Measurements from ENCODE around the gene MAN2A1. TPM values are rescaled to one million over a fixed set of nuclear protein-coding genes. Genes with fewer than 3 reads are reported as not detected.

The MAN2A1 gene
- total RNA-seq, 1 donor from 2014 or later: 83.6 TPM

DNA sequence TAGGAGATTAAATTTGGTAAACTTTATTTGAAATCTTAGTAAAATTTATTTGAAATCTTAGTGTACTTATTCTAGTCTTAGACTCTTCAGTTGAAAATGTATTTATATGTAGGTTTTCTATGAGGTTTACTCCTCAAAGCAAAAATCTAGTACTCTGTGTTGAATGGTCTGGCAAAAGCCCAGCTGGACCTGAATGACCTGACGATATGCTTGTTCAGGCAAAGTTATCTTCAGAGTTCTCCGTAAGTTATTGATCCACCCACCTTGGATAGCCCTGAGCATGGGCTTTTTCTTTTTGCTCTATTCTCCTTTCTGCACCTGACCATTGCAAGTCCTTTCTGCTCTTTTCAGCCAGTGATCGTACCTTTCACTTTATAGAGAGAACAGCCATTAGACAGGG is 158.4 kb downstream of the MAN2A1 start:
- Mint-ChIP-seq H3K36me3 (ENCODE audit: low read depth, unreplicated experiment) (peaks cover 22% of the 10 kb centered on the region), H3K4me3 (ENCODE audit: unreplicated experiment) (no peak overlapping the region)
- TF ChIP-seq, protein P1, sequence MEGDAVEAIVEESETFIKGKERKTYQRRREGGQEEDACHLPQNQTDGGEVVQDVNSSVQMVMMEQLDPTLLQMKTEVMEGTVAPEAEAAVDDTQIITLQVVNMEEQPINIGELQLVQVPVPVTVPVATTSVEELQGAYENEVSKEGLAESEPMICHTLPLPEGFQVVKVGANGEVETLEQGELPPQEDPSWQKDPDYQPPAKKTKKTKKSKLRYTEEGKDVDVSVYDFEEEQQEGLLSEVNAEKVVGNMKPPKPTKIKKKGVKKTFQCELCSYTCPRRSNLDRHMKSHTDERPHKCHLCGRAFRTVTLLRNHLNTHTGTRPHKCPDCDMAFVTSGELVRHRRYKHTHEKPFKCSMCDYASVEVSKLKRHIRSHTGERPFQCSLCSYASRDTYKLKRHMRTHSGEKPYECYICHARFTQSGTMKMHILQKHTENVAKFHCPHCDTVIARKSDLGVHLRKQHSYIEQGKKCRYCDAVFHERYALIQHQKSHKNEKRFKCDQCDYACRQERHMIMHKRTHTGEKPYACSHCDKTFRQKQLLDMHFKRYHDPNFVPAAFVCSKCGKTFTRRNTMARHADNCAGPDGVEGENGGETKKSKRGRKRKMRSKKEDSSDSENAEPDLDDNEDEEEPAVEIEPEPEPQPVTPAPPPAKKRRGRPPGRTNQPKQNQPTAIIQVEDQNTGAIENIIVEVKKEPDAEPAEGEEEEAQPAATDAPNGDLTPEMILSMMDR (IDR thresholded peaks at IDR 0.05; ENCODE audit: unreplicated experiment): no peak

GRCh38 chr5:109849478-109850088 is 159.9 kb downstream of the MAN2A1 start:
- TF ChIP-seq, protein P1 (IDR thresholded peaks at IDR 0.05; ENCODE audit: unreplicated experiment): no peak
- H3K36me3 Mint-ChIP-seq (ENCODE audit: low read depth, unreplicated experiment): peaks cover 18% of the 10 kb centered on the region
- H3K4me1 Mint-ChIP-seq (ENCODE audit: unreplicated experiment): no peaks in the 10 kb centered on the region
- H3K27me3 Mint-ChIP-seq (ENCODE audit: unreplicated experiment): peaks cover 3% of the 10 kb centered on the region
- H3K4me3 Mint-ChIP-seq (ENCODE audit: unreplicated experiment): no peak overlapping the region
- H3K27ac Mint-ChIP-seq (ENCODE audit: unreplicated experiment): no peak overlapping the region
- no peaks in the 10 kb centered on the region for H3K9me3 Mint-ChIP-seq (ENCODE audit: unreplicated experiment)
- DNase-seq (ENCODE audit: low spot score): no peak

More for the DNA sequence above, 158.4 kb downstream of the MAN2A1 start:
- no peak for DNase-seq (ENCODE audit: low spot score)
- no peak overlapping the region for H3K27ac Mint-ChIP-seq (ENCODE audit: unreplicated experiment)
- no peaks in the 10 kb centered on the region for H3K4me1 Mint-ChIP-seq (ENCODE audit: unreplicated experiment)
- H3K9me3 Mint-ChIP-seq (ENCODE audit: unreplicated experiment): no peaks in the 10 kb centered on the region
- peaks cover 3% of the 10 kb centered on the region for H3K27me3 Mint-ChIP-seq (ENCODE audit: unreplicated experiment)

GRCh38 chr5:109852371-109853155 is 162.8 kb downstream of the MAN2A1 start:
- no peaks in the 10 kb centered on the region for H3K9me3 Mint-ChIP-seq (ENCODE audit: unreplicated experiment)
- no peak for DNase-seq (ENCODE audit: low spot score)
- peaks cover under 1% of the 10 kb centered on the region for H3K4me1 Mint-ChIP-seq (ENCODE audit: unreplicated experiment)
- H3K4me3 Mint-ChIP-seq (ENCODE audit: unreplicated experiment): no peak overlapping the region
- no peak overlapping the region for H3K27ac Mint-ChIP-seq (ENCODE audit: unreplicated experiment)
- H3K27me3 Mint-ChIP-seq (ENCODE audit: unreplicated experiment): peaks cover 3% of the 10 kb centered on the region
- TF ChIP-seq, protein P1 (IDR thresholded peaks at IDR 0.05; ENCODE audit: unreplicated experiment): no peak
- H3K36me3 Mint-ChIP-seq (ENCODE audit: low read depth, unreplicated experiment): peaks cover 23% of the 10 kb centered on the region

DNA sequence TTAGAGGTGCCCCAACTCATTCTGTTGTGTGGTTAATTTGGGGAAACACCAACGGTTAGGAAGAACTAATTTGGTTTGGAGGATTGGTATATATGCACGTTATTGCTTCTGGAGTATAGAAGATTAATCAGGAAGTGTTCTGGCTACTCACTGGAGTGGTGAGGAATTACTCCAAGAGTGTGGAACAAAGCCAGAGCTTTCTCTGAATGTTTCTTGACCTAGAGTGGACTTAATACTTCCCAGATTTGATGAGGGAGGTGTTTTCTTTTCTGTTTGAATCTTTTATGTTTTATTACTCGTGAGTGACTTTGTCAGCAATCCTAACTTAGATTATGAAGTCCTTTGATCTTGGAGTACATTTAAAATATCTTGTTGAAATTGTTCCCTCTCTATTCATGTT is 163.7 kb downstream of the MAN2A1 start:
- H3K27ac Mint-ChIP-seq (ENCODE audit: unreplicated experiment): no peak overlapping the region
- peaks cover 4% of the 10 kb centered on the region for H3K4me1 Mint-ChIP-seq (ENCODE audit: unreplicated experiment)
- no peaks in the 10 kb centered on the region for H3K9me3 Mint-ChIP-seq (ENCODE audit: unreplicated experiment)
- H3K36me3 Mint-ChIP-seq (ENCODE audit: low read depth, unreplicated experiment): peaks cover 22% of the 10 kb centered on the region
- TF ChIP-seq, protein P1 (IDR thresholded peaks at IDR 0.05; ENCODE audit: unreplicated experiment): no peak
- peaks cover 1% of the 10 kb centered on the region for H3K27me3 Mint-ChIP-seq (ENCODE audit: unreplicated experiment)
- no peak for DNase-seq (ENCODE audit: low spot score)
- H3K4me3 Mint-ChIP-seq (ENCODE audit: unreplicated experiment): no peak overlapping the region

GRCh38 chr5:109855056-109855455 is 165.3 kb downstream of the MAN2A1 start:
- peaks cover 18% of the 10 kb centered on the region for H3K36me3 Mint-ChIP-seq (ENCODE audit: low read depth, unreplicated experiment)
- H3K27ac Mint-ChIP-seq (ENCODE audit: unreplicated experiment): no peak overlapping the region
- TF ChIP-seq, protein P1 (IDR thresholded peaks at IDR 0.05; ENCODE audit: unreplicated experiment): no peak
- H3K4me3 Mint-ChIP-seq (ENCODE audit: unreplicated experiment): no peak overlapping the region
- DNase-seq (ENCODE audit: low spot score): no peak
- peaks cover 4% of the 10 kb centered on the region for H3K4me1 Mint-ChIP-seq (ENCODE audit: unreplicated experiment)
- H3K9me3 Mint-ChIP-seq (ENCODE audit: unreplicated experiment): no peaks in the 10 kb centered on the region
- no peaks in the 10 kb centered on the region for H3K27me3 Mint-ChIP-seq (ENCODE audit: unreplicated experiment)
